ENCODE results near the gene TMEM273. TPM values are rescaled to one million over a fixed set of nuclear protein-coding genes. Genes with fewer than 3 reads are reported as not detected.

TMEM273 gene
- total and polyA plus RNA-seq, 2 of the 4 experiments (the other 2 are of a cell fraction), result not detected

DNA sequence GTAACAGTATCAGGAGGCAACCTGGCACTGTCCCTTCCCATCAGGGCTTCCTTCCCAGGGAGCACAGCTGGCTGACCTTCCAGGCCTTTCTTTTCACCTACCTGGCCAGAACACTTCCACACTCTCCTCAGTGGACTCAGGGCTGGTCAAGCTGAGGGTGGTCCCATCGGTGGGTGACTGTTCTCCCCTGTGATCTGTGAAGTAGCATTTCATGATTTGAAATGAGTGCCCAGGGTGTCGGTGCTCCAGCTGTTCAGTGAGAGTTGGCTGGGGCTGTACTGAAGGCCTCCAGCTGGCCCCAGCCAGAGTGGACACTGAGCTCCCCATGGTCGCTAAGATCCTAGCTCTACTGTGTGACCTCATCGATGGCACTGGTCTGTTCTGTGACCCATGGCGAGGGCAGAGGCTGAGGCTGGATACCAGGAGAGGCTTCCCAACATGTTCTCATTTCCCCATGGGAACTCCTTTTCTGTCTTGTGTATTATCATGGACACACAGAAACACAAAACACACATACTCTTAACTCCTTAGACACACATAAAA lies 54.4 kb downstream of the TMEM273 start, which contains the start of gene FAM170B:
Gene FAM170B (minus strand): TSS at position 316 of the 543 bp plus-strand sequence. CDS start 103 bp downstream, at position 213.
- CTCF ChIA-PET, result no interaction called here
- Histone ChIP-seq H3K18ac (ENCODE audit: low read depth, low read length) (no peak within 1 kb of the TSS), H3K9ac (ENCODE audit: low read depth, low read length) (no peak within 1 kb of the TSS), H2AK9ac (replicated peaks; ENCODE audit: low read depth, low read length, poor library complexity) (no peak within 1 kb of the TSS), H3K36me3 (ENCODE audit: control insufficient read depth, insufficient read depth, low read length) (no peaks in the 10 kb centered on the region), H3K56ac (ENCODE audit: extremely low read depth, insufficient read depth, low read length) (no peak within 1 kb of the TSS), H3K79me1 (ENCODE audit: low read depth in 1 of 2, low read length in 2 of 2) (no peaks in the 10 kb centered on the region), H3K9me3 (ENCODE audit: control insufficient read depth, insufficient read depth, low read length) (no peaks in the 10 kb centered on the region), H4K8ac (ENCODE audit: low read depth in 2 of 2, low read length in 2 of 2) (no peak within 1 kb of the TSS), H3K4me1 (ENCODE audit: control insufficient read depth, insufficient read depth, low read length) (peaks cover 12% of the 10 kb centered on the region), H4K20me1 (ENCODE audit: insufficient read depth, low read length) (peaks cover 4% of the 10 kb centered on the region; the same call in 1 of the 2 replicates), H2BK5ac (ENCODE audit: low read depth, low read length, poor library complexity, severe bottlenecking) (no peak within 1 kb of the TSS), H2BK15ac (ENCODE audit: low read depth, low read length) (no peak within 1 kb of the TSS), H3K4me3 (ENCODE audit: insufficient read depth, low read depth, low read length) (no peak within 1 kb of the TSS), H3K14ac (replicated peaks; ENCODE audit: low read depth, low read length) (no peak within 1 kb of the TSS), H4K91ac (ENCODE audit: insufficient read depth, low read depth, low read length) (no peak within 1 kb of the TSS), H2BK20ac (ENCODE audit: low read depth, low read length) (no peak within 1 kb of the TSS), H2AK5ac (ENCODE audit: low read depth, low read length) (no peak within 1 kb of the TSS), H2BK120ac (ENCODE audit: low read depth, low read length) (no peak within 1 kb of the TSS), H4K5ac (ENCODE audit: low read depth, low read length) (no peak within 1 kb of the TSS), H3K9me1 (ENCODE audit: insufficient read depth, low read length) (peaks cover 6% of the 10 kb centered on the region; the same call in 1 of the 2 replicates), H3K4me2 (ENCODE audit: low read depth, low read length) (no peak within 1 kb of the TSS), H3K23ac (ENCODE audit: low read depth, low read length) (no peak within 1 kb of the TSS), H3K27me3 (ENCODE audit: control insufficient read depth, insufficient read depth, low read length) (peaks cover 37% of the 10 kb centered on the region), H3K4ac (ENCODE audit: low read depth, low read length) (no peak within 1 kb of the TSS), H3K27ac (ENCODE audit: insufficient read depth, low read length) (no peak within 1 kb of the TSS), H2AFZ (replicated peaks; ENCODE audit: low read length, poor library complexity) (no peak within 1 kb of the TSS)
- no TSS peak for BruUV-seq (replicated peaks)
- TF ChIP-seq RCOR1 (IDR thresholded peaks at IDR 0.05; ENCODE audit: insufficient replicate concordance, low read length), result no peak
- TF ChIP-seq BHLHE40 (IDR thresholded peaks at IDR 0.05; ENCODE audit: low read depth, low read length), result no peak
- TF ChIP-seq MAFK (IDR thresholded peaks at IDR 0.05; ENCODE audit: low read depth, low read length), result no peak
- TF ChIP-seq, protein P1, sequence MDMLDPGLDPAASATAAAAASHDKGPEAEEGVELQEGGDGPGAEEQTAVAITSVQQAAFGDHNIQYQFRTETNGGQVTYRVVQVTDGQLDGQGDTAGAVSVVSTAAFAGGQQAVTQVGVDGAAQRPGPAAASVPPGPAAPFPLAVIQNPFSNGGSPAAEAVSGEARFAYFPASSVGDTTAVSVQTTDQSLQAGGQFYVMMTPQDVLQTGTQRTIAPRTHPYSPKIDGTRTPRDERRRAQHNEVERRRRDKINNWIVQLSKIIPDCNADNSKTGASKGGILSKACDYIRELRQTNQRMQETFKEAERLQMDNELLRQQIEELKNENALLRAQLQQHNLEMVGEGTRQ (IDR thresholded peaks at IDR 0.05; ENCODE audit: low read depth, low read length), result no peak
- TF ChIP-seq RFX5 (IDR thresholded peaks at IDR 0.05; ENCODE audit: low read depth, low read length), result no peak
- WGBS, 2 experiments (ENCODE audit: extremely low coverage in 2 of 2, insufficient read length in 1 of 2), result 63% methylated on average over 2 of the region's 5 CpGs; no CpG with 5 or more reads in 1 of the 2 experiments
- in situ Hi-C loops (cut with MboI; ENCODE audit: low sequenced_read_pairs), result no loop called here
- dilution Hi-C loops (cut with HindIII; ENCODE audit: low sequenced_read_pairs, unreplicated experiment), result no loop called here
- intact Hi-C loops (cut with micrococcal nuclease), result no loop called here
- DNase-seq (no peak), ATAC-seq (ENCODE audit: low read depth) (no peak)
- POLR2A ChIA-PET (ENCODE audit: unreplicated experiment), result no interaction called here
